ENCODE measurements around the gene ISY1. TPM values are rescaled to one million over a fixed set of nuclear protein-coding genes. Genes with fewer than 3 reads are reported as not detected.
A peak's percentile ranks its signal among the peaks of the same experiment; 100 is the strongest.

Gene ISY1
- total and polyA plus RNA-seq, 4 donors = 6.4 to 13.2 (median 10.5) TPM

DNA sequence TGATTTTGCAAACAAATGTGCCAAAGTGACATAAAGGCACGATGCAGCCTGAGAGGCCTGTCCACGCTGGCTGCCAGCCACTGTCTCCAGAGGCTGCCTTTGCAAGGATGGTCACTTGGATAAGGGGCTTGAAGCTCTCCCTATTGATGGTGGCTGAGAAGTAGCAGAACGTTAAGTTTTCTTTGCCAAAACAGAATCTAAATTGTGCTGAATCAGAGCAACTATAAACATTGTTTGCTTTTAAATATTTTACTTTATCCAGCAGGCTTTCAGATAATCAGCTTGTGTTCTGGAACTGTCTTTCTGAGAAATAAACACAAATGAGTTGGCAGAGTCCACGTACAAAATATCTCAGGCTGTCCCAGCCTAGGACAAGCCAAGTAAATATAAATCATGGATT lies 46.6 kb upstream of the ISY1 start:
- no peak for DNase-seq (ENCODE audit: low spot score)
- TF ChIP-seq YY1 (IDR thresholded peaks at IDR 0.05) (peak; percentile 21), SP1 (IDR thresholded peaks at IDR 0.05) (no peak), HNF4A (conservative IDR thresholded peaks at IDR 0.05) (peak in 1 of 2 donors; percentile 36), JUND (IDR thresholded peaks at IDR 0.05) (no peak), NR2F2 (IDR thresholded peaks at IDR 0.05) (no peak), GABPA (IDR thresholded peaks at IDR 0.05 in 1 of 2, conservative IDR thresholded peaks at IDR 0.05 in 1 of 2) (no peak), TAF1 (conservative IDR thresholded peaks at IDR 0.05) (no peak), RXRA (IDR thresholded peaks at IDR 0.05) (no peak), HNF4G (IDR thresholded peaks at IDR 0.05) (no peak), FOXA1 (IDR thresholded peaks at IDR 0.05) (no peak), FOXA2 (IDR thresholded peaks at IDR 0.05) (no peak)
- TF ChIP-seq, protein P1, sequence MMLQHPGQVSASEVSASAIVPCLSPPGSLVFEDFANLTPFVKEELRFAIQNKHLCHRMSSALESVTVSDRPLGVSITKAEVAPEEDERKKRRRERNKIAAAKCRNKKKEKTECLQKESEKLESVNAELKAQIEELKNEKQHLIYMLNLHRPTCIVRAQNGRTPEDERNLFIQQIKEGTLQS (IDR thresholded peaks at IDR 0.05) = no peak
- TF ChIP-seq, protein P2, sequence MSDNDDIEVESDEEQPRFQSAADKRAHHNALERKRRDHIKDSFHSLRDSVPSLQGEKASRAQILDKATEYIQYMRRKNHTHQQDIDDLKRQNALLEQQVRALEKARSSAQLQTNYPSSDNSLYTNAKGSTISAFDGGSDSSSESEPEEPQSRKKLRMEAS (IDR thresholded peaks at IDR 0.05) = peak; percentile 41
- 28% methylated on average over 4 of the region's 4 CpGs for WGBS
- Histone ChIP-seq H3K4me1 (ENCODE audit: control insufficient read depth in 4 of 4, insufficient read depth in 4 of 4, low read length in 3 of 4) (peaks cover 12 to 36% (median 26%) of the 10 kb centered on the region in 4 donors), H3K9ac (ENCODE audit: low read depth in 1 of 2, low read length in 2 of 2) (no peak overlapping the region), H3K36me3 (ENCODE audit: control insufficient read depth in 4 of 4, insufficient read depth in 3 of 4, low read depth in 1 of 4, low read length in 3 of 4) (no peaks in the 10 kb centered on the region), H3K9me3 (ENCODE audit: control insufficient read depth in 4 of 4, low read length in 3 of 4) (no peaks in the 10 kb centered on the region), H3K4me3 (ENCODE audit: low read depth in 1 of 3, low read length in 3 of 3) (no peak overlapping the region), H3K27me3 (ENCODE audit: control insufficient read depth in 4 of 4, insufficient read depth in 4 of 4, low read length in 3 of 4) (no peaks in the 10 kb centered on the region), H3K27ac (ENCODE audit: low read depth in 1 of 2, low read length in 2 of 2) (peak overlapping the region; percentile 72 to 76)

DNA sequence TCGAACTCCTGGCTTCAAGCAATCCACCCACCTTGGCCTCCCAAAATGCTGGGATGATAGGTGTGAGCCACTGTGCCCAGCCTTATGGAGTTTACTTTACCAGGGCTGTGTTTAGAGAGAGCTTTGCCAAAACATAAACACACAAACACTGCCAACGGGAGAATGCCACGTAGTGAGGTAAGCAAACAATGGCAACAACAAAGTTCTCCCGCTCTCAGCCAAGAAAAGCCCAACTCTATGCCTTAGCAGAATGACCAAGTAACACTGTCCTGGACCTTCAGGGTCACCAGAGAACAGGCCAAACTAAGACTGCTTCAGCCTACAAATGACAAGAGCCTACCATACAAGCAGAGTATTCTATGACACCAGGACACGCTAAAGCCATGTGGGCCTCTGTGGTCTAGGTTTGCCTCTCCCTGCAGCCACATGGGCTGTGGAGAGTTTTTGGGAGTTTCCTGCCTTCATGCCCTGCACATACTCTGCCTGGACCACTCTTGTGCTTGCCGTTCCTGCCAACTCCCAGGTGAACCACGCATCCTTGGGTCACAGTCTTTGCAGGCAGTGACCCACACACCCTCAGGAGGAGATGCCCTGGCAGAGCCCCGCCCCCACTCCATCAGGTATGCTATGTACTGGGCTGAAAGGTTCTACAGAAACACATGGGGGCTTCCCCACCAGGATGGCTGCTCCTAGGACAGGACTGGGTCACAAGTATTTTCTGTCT lies 44.4 kb upstream of the ISY1 start:
- H3K9me3 ChIP-seq (ENCODE audit: control insufficient read depth in 4 of 4, low read length in 3 of 4) = no peaks in the 10 kb centered on the region
- peaks cover 6 to 22% (median 14%) of the 10 kb centered on the region in 4 donors for H3K4me1 ChIP-seq (ENCODE audit: control insufficient read depth in 4 of 4, insufficient read depth in 4 of 4, low read length in 3 of 4)
- no peak overlapping the region for H3K9ac ChIP-seq (ENCODE audit: low read depth in 1 of 2, low read length in 2 of 2)
- H3K27me3 ChIP-seq (ENCODE audit: control insufficient read depth in 4 of 4, insufficient read depth in 4 of 4, low read length in 3 of 4) = no peaks in the 10 kb centered on the region
- no peak overlapping the region for H3K4me3 ChIP-seq (ENCODE audit: low read depth in 1 of 3, low read length in 3 of 3)
- TF ChIP-seq YY1 (IDR thresholded peaks at IDR 0.05) (peak; percentile 56), JUND (IDR thresholded peaks at IDR 0.05) (peak in 1 of 2 donors; percentile 28), FOXA1 (IDR thresholded peaks at IDR 0.05) (peak; percentile 66), NR2F2 (IDR thresholded peaks at IDR 0.05) (no peak), FOXA2 (IDR thresholded peaks at IDR 0.05) (peak; percentile 62), HNF4A (conservative IDR thresholded peaks at IDR 0.05) (peak in 1 of 2 donors; percentile 58), TAF1 (conservative IDR thresholded peaks at IDR 0.05) (no peak), RXRA (IDR thresholded peaks at IDR 0.05) (peak in 1 of 2 donors; percentile 55), SP1 (IDR thresholded peaks at IDR 0.05) (peak; percentile 13)
- TF ChIP-seq, protein P3, sequence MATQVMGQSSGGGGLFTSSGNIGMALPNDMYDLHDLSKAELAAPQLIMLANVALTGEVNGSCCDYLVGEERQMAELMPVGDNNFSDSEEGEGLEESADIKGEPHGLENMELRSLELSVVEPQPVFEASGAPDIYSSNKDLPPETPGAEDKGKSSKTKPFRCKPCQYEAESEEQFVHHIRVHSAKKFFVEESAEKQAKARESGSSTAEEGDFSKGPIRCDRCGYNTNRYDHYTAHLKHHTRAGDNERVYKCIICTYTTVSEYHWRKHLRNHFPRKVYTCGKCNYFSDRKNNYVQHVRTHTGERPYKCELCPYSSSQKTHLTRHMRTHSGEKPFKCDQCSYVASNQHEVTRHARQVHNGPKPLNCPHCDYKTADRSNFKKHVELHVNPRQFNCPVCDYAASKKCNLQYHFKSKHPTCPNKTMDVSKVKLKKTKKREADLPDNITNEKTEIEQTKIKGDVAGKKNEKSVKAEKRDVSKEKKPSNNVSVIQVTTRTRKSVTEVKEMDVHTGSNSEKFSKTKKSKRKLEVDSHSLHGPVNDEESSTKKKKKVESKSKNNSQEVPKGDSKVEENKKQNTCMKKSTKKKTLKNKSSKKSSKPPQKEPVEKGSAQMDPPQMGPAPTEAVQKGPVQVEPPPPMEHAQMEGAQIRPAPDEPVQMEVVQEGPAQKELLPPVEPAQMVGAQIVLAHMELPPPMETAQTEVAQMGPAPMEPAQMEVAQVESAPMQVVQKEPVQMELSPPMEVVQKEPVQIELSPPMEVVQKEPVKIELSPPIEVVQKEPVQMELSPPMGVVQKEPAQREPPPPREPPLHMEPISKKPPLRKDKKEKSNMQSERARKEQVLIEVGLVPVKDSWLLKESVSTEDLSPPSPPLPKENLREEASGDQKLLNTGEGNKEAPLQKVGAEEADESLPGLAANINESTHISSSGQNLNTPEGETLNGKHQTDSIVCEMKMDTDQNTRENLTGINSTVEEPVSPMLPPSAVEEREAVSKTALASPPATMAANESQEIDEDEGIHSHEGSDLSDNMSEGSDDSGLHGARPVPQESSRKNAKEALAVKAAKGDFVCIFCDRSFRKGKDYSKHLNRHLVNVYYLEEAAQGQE (IDR thresholded peaks at IDR 0.05) = no peak
- TF ChIP-seq, protein P2 (IDR thresholded peaks at IDR 0.05) = no peak
- no peak for DNase-seq (ENCODE audit: low spot score)
- 49% methylated on average over 8 of the region's 8 CpGs for WGBS
- no peaks in the 10 kb centered on the region for H3K36me3 ChIP-seq (ENCODE audit: control insufficient read depth in 4 of 4, insufficient read depth in 3 of 4, low read depth in 1 of 4, low read length in 3 of 4)
- peak overlapping the region; percentile 70 to 80 for H3K27ac ChIP-seq (ENCODE audit: low read depth in 1 of 2, low read length in 2 of 2)

Data from liver (tissue), 9 donors.